K562 (cell line): ENCODE data around the gene SCYL1. TPM values are rescaled to one million over a fixed set of nuclear protein-coding genes. Genes with fewer than 3 reads are reported as not detected.

Experiments
- AFF4 ChIP-seq: sonication (generic); formaldehyde crosslinking; IDR thresholded peaks from 2 replicates; pipeline ENCODE4 v1.8.0; 2023; ENCODE audit warnings: mild to moderate bottlenecking, missing genetic modification reagents
- ASH1L ChIP-seq: fragments of 450-650 bp; IDR thresholded peaks from 2 replicates; pipeline ENCODE4 v1.6.1; 2018; ENCODE audit warnings: borderline replicate concordance, mild to moderate bottlenecking, low read depth; ENCODE audit not compliant: partially characterized antibody
- BRD4 ChIP-seq: fragments of 200-600 bp; sonication (generic); IDR thresholded peaks from 2 replicates; pipeline ENCODE4 v1.6.1; 2017; ENCODE audit warnings: inconsistent platforms
- CREBBP ChIP-seq: IDR thresholded peaks from one replicate; pipeline ENCODE4 v1.6.1; 2012; ENCODE audit warnings: low read depth, mild to moderate bottlenecking, control low read depth, inconsistent platforms, low read length
- CSDE1 ChIP-seq, 2 experiments: fragments of 450-650 bp; IDR thresholded peaks; 2 replicates each; pipeline ENCODE4 v1.6.1; 2016; ENCODE audit warnings: mild to moderate bottlenecking in 1 of 2
- CXXC5 ChIP-seq: fragments of 250-450 bp; sonication (Bioruptor Pico); IDR thresholded peaks from 2 replicates; pipeline ENCODE4 v1.8.0; 2022; ENCODE audit warnings: inconsistent platforms, mild to moderate bottlenecking, moderate library complexity
- GTF2B ChIP-seq: IDR thresholded peaks from 2 replicates; pipeline ENCODE4 v1.6.1; 2011; ENCODE audit not compliant: insufficient read length; ENCODE audit errors: extremely low read depth
- HDAC1 ChIP-seq, 2 experiments: fragments of 450-650 bp; IDR thresholded peaks; 2 replicates each; pipeline ENCODE4 v1.6.1; 2016 to 2017; ENCODE audit warnings: inconsistent platforms in 1 of 2, mild to moderate bottlenecking in 1 of 2, moderate library complexity in 1 of 2
- HEY1 ChIP-seq: fragments of 250-450 bp; sonication (Bioruptor Pico); IDR thresholded peaks from 2 replicates; pipeline ENCODE4 v1.5.0; 2020; ENCODE audit warnings: mild to moderate bottlenecking, moderate library complexity, borderline replicate concordance
- LARP7 ChIP-seq: fragments of 450-650 bp; IDR thresholded peaks from 2 replicates; pipeline ENCODE4 v1.6.1; 2016
- LEF1 ChIP-seq: fragments of 450-650 bp; IDR thresholded peaks from 2 replicates; pipeline ENCODE4 v1.6.1; 2016; ENCODE audit warnings: mild to moderate bottlenecking
- MCM3 ChIP-seq: fragments of 450-650 bp; IDR thresholded peaks from 2 replicates; pipeline ENCODE4 v1.6.1; 2016
- NCOA4 ChIP-seq: fragments of 450-650 bp; IDR thresholded peaks from 2 replicates; pipeline ENCODE4 v1.6.1; 2018; ENCODE audit warnings: mild to moderate bottlenecking; ENCODE audit not compliant: partially characterized antibody
- RBM25 ChIP-seq: fragments of 200-400 bp; formaldehyde crosslinking; IDR thresholded peaks from 2 replicates; pipeline ENCODE4 v1.6.1; 2018; ENCODE audit warnings: low read length, low read depth, moderate library complexity; ENCODE audit not compliant: severe bottlenecking
- SMAD4 ChIP-seq: fragments of 250-450 bp; sonication (Bioruptor Pico); conservative IDR thresholded peaks from 2 replicates; pipeline ENCODE4 v1.8.0; 2021; ENCODE audit warnings: inconsistent platforms, mild to moderate bottlenecking, moderate library complexity
- TBP ChIP-seq: optimal IDR thresholded peaks from 2 replicates; pipeline ENCODE3; 2011; ENCODE audit warnings: low read depth, low read length, improper control_type of control experiment
- THRB ChIP-seq: fragments of 450-650 bp; formaldehyde crosslinking; conservative IDR thresholded peaks from 2 replicates; pipeline ENCODE4 v1.4.0; 2022; ENCODE audit warnings: mild to moderate bottlenecking, missing genetic modification characterization
- ZBTB9 ChIP-seq: fragments of 450-650 bp; formaldehyde crosslinking; IDR thresholded peaks from 2 replicates; pipeline ENCODE4 v1.4.0; 2020; ENCODE audit warnings: mild to moderate bottlenecking, moderate library complexity
- ZFP36 ChIP-seq: fragments of 150-350 bp; IDR thresholded peaks from 2 replicates; pipeline ENCODE4 v1.6.1; 2018; ENCODE audit warnings: low read length, low read depth; ENCODE audit not compliant: partially characterized antibody
- ZNF263 ChIP-seq: sonication (generic); formaldehyde crosslinking; IDR thresholded peaks from 2 replicates; pipeline ENCODE4 v1.8.0; 2022; ENCODE audit warnings: mild to moderate bottlenecking, missing genetic modification reagents, borderline replicate concordance
- ZNF764 ChIP-seq: fragments of 250-450 bp; sonication (Bioruptor Pico); IDR thresholded peaks from 2 replicates; pipeline ENCODE4 v1.4.0; 2020; ENCODE audit warnings: low read depth, mild to moderate bottlenecking, moderate library complexity
- ZNF766 ChIP-seq: fragments of 200-800 bp; sonication (Bioruptor generic); conservative IDR thresholded peaks from 2 replicates; pipeline ENCODE4 v1.6.1; 2016; ENCODE audit warnings: missing genetic modification characterization, missing compliant biosample characterization
- ZSCAN29 ChIP-seq: fragments of 450-650 bp; IDR thresholded peaks from 2 replicates; pipeline ENCODE4 v1.6.1; 2017
- polyA plus RNA-seq, 8 experiments: library from polyadenylated mRNA; depleted of rRNA in 4 of 8; stranded (reverse) in 5 of 8; unstranded in 3 of 8; fragments of >200 nt; fragmentation: Nextera tagmentation in 2 of 8; fragmentation: Illumina TruSeq in 1 of 8; extraction: Ambion mirVana in 2 of 8; extraction: Trizol in 1 of 8; gene quantifications; 2 replicates each; pipeline versions ENCODE4 v1.2.1 to v1.2.3, GENCODE V29; 2011 to 2014; ENCODE audit warnings: inconsistent platforms in 1 of 8, missing spikeins in 1 of 8
- total RNA-seq, 7 experiments: library from RNA; depleted of rRNA in 6 of 7; stranded (reverse); fragments of >200 nt in 6 of 7; fragmentation: Illumina TruSeq in 2 of 7; extraction: Trizol in 2 of 7; gene quantifications; 2 replicates each; pipeline versions ENCODE4 v1.2.1 to v1.2.3, GENCODE V29; 2011 to 2021; ENCODE audit warnings: low replicate concordance in 1 of 7

Gene SCYL1
- total and polyA plus RNA-seq, 9 of the 15 experiments (the other 6 are each of a cell fraction or from before 2014, with no cell fraction given): 1.9 to 145 (median 57.6) TPM

- no peak for TF ChIP-seq THRB (CRISPR knock-in tag)
- TF ChIP-seq HDAC1 (IDR thresholded peaks at IDR 0.05): peak in 1 of 2 experiments; percentile 45; a peak in 1 of 4 replicates
- no peak for TF ChIP-seq ZBTB9 (CRISPR knock-in tag)
- TF ChIP-seq TBP: no peak
- no peak for TF ChIP-seq CXXC5 (CRISPR knock-in tag)
- peak in 1 of 2 experiments; percentile 96; a peak in 2 of 4 replicates for TF ChIP-seq CSDE1 (IDR thresholded peaks at IDR 0.05)
- no peak for TF ChIP-seq NCOA4
- no peak for TF ChIP-seq GTF2B
- TF ChIP-seq ZSCAN29: no peak
- TF ChIP-seq CREBBP: no peak
- TF ChIP-seq ZNF766 (CRISPR knock-in tag): no peak
- no peak for TF ChIP-seq ZFP36
- TF ChIP-seq LEF1: peak; percentile 31; the same call in 1 of the 2 replicates
- no peak for TF ChIP-seq LARP7
- TF ChIP-seq BRD4: no peak
- TF ChIP-seq RBM25: peak; percentile 64
- no peak for TF ChIP-seq SMAD4
- TF ChIP-seq ZNF263: no peak
- TF ChIP-seq ZNF764 (CRISPR knock-in tag): no peak
- TF ChIP-seq ASH1L: no peak
- TF ChIP-seq AFF4 (CRISPR knock-in tag): no peak
- no peak for TF ChIP-seq MCM3
- TF ChIP-seq HEY1 (CRISPR knock-in tag): no peak
Measured at GRCh38 chr11:65487467-65488272, 37.2 kb upstream of the SCYL1 start (continued).
